VCaP (cell line): ENCODE data around the gene TCP1.
"Not testable (repeated sequence)": the region's sequence is repeated elsewhere in the genome, so short reads cannot be mapped to it uniquely, and the experiment has no call there.

Experiments used
- H3K27ac ChIP-seq: fragments of 450-650 bp; 2 replicates; pipeline ENCODE4 v1.5.1; 2017
- TF ChIP-seq, protein P1 (sequence below): fragments of 450-650 bp; conservative IDR thresholded peaks from 2 replicates; pipeline ENCODE4 v1.5.1; 2017; ENCODE audit warnings: mild to moderate bottlenecking, moderate library complexity

Gene TCP1

GRCh38 chr6:159754959-159755914 lies 34.2 kb downstream of the TCP1 start:
- TF ChIP-seq, protein P1, sequence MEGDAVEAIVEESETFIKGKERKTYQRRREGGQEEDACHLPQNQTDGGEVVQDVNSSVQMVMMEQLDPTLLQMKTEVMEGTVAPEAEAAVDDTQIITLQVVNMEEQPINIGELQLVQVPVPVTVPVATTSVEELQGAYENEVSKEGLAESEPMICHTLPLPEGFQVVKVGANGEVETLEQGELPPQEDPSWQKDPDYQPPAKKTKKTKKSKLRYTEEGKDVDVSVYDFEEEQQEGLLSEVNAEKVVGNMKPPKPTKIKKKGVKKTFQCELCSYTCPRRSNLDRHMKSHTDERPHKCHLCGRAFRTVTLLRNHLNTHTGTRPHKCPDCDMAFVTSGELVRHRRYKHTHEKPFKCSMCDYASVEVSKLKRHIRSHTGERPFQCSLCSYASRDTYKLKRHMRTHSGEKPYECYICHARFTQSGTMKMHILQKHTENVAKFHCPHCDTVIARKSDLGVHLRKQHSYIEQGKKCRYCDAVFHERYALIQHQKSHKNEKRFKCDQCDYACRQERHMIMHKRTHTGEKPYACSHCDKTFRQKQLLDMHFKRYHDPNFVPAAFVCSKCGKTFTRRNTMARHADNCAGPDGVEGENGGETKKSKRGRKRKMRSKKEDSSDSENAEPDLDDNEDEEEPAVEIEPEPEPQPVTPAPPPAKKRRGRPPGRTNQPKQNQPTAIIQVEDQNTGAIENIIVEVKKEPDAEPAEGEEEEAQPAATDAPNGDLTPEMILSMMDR, result no peak
- H3K27ac ChIP-seq, result peak overlapping the region; percentile 79

GRCh38 chr6:159754401-159754800 lies 35.0 kb downstream of the TCP1 start:
- TF ChIP-seq, protein P1, result no peak

GRCh38 chr6:159753081-159753872 lies 36.1 kb downstream of the TCP1 start:
- TF ChIP-seq, protein P1, result no peak
- H3K27ac ChIP-seq, result peak overlapping the region; percentile 79

More at GRCh38 chr6:159754401-159754800, 35.0 kb downstream of the TCP1 start:
- peak overlapping the region; percentile 79 for H3K27ac ChIP-seq

DNA sequence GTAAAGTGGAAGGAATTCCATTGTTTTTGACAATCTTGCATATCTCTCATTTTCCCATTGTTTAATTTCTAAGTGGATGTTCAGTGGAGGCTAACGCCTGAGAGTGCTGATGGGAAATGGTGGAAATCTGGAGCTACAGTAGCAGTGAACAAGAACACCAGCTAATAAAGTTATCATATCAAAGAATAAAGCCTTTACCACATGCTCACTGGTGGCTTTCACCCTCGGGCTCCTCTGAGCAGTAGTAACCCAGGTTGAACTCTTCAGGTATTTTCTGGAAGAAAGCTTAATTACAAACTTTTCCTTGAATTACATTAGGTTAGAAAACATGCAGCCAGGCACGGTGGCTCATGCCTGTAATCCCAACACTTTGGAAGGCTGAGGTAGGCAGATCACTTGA lies 38.0 kb downstream of the TCP1 start:
- TF ChIP-seq, protein P1, result no peak
- H3K27ac ChIP-seq, result peak overlapping the region; percentile 79

DNA sequence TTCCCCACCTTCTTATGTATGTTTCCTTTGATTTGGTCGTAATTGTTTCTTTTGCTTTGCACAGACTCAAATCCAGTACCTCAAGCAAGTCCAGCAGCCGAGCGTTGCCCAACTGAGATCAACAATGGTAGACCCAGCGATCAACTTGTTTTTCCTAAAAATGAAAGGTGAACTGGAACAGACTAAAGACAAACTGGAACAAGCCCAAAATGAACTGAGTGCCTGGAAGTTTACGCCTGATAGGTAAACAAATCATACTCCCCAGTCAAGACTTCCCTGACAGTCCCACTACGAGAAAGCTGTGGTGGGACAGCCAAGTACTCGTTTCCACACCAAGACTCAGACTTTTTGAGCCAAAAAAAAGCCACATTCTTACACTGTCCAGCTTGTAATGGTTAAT lies 41.3 kb downstream of the TCP1 start:
- H3K27ac ChIP-seq, result not testable (repeated sequence)

DNA sequence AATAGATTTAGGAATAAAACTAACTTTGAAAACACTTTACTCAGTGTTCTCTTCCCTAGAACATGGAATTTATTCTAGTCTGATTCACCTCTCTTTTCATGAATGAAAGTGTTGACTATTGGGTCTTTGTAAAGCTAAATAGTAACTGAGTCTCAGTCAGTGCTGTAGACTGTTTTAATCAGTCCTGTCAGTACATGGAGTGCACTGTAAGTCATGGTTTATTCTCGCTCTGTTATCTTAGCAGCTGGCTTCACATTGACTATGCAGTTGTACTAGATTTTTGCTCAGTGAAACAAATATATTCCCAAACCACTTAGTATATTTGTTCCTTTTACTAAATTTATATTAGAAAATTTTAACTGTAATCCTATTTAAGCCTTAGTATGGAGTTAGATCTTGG lies 42.6 kb downstream of the TCP1 start:
- H3K27ac ChIP-seq, result no peak overlapping the region
- TF ChIP-seq, protein P1, result no peak

DNA sequence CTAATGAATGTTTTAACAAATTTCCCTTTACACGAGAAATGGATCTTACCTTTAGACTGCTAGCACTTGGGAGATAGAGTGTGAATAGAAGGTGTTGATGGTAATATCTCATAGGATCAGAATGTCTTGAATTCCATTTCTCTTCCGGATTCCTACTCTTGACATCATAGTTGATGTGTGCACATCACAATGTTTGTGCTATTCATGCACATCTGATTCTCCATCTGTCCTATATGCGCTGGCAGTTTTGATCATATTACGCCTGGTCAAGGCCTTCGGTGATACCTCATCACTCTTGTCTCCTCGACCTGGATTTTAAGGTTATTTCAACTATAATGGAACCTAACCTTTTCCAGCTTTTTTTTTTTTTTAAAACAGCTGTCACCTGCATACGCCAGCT lies 44.3 kb downstream of the TCP1 start:
- TF ChIP-seq, protein P1, result no peak
- no peak overlapping the region for H3K27ac ChIP-seq
